T-cell (primary cell): Measurements from ENCODE around the gene ANKFN1. TPM values are rescaled to one million over a fixed set of nuclear protein-coding genes. Genes with fewer than 3 reads are reported as not detected.

ENCODE experiments used
- ATAC-seq, 4 experiments: fragments of 200-7000 bp in 3 of 4; fragments of 150-1000 bp in 1 of 4; cut with Tn5 transposase; replicated peaks in 1 of 4; 1 replicate in 3 of 4; 2 replicates in 1 of 4; pipeline ENCODE4 v1.10.0; 2021; ENCODE audit warnings: moderate library complexity in 3 of 4, mild to moderate bottlenecking in 2 of 4, moderate number of reproducible peaks in 1 of 4
- CTCF ChIA-PET, 2 donors: fragments of 300-600 bp; sonication (Branson Sonifier 250); formaldehyde crosslinking; loops; one replicate each; lab custom pipeline; 2022; ENCODE audit warnings: antibody characterized with exemption in 2 of 2; lab: Charles Lee
- POLR2A ChIA-PET, 2 donors: fragments of 300-600 bp; sonication (Branson Sonifier 250); formaldehyde crosslinking; loops; one replicate each; lab custom pipeline; 2022; ENCODE audit warnings: antibody characterized with exemption in 2 of 2; lab: Charles Lee
- DNase-seq, 35 experiments: peaks; one replicate each; pipeline versions ENCODE4 v3.0.0 to v3.0.0-alpha.2; 2013 to 2023
- H3K27ac ChIP-seq: one replicate; pipeline ENCODE4 v1.5.1; 2013; ENCODE audit warnings: low read length
- H3K27me3 ChIP-seq, 2 experiments: replicated peaks in 1 of 2; 1 replicate in 1 of 2; 2 replicates in 1 of 2; pipeline versions ENCODE4 v1.6.1 to v1.7.0; 2013; ENCODE audit warnings: low read length in 1 of 2, mixed read lengths in 1 of 2; ENCODE audit not compliant: control insufficient read depth in 2 of 2, insufficient read depth in 2 of 2; ENCODE audit errors: extremely low read depth in 1 of 2
- H3K36me3 ChIP-seq, 2 donors: 1 replicate in 1 of 2; 2 replicates in 1 of 2; pipeline versions ENCODE4 v1.6.1 to v1.7.0; 2013; ENCODE audit warnings: low read length in 1 of 2; ENCODE audit not compliant: control insufficient read depth in 2 of 2, insufficient read depth in 1 of 2; ENCODE audit errors: extremely low read depth in 1 of 2
- H3K4me1 ChIP-seq, 2 experiments: 1 replicate in 1 of 2; 2 replicates in 1 of 2; pipeline versions ENCODE4 v1.6.1 to v1.7.0; 2013; ENCODE audit warnings: low read length in 2 of 2, mixed read lengths in 1 of 2; ENCODE audit not compliant: insufficient read depth in 2 of 2, control insufficient read depth in 1 of 2; ENCODE audit errors: extremely low read depth in 1 of 2
- H3K4me3 ChIP-seq, 2 donors: 1 replicate in 1 of 2; 2 replicates in 1 of 2; pipeline versions ENCODE4 v1.5.1 to v1.7.0; 2013; ENCODE audit warnings: mild to moderate bottlenecking in 2 of 2, low read length in 1 of 2, moderate library complexity in 1 of 2; ENCODE audit not compliant: control insufficient read depth in 1 of 2; ENCODE audit errors: extremely low read depth in 1 of 2
- H3K9me3 ChIP-seq: 2 replicates; pipeline ENCODE4 v1.7.0; 2013
- H3K27ac Mint-ChIP-seq, 2 donors: one replicate each; pipeline ENCODE4 v1.8.0; 2020 to 2021; ENCODE audit warnings: mild to moderate bottlenecking in 2 of 2, mixed read lengths in 2 of 2
- H3K27me3 Mint-ChIP-seq, 2 donors: one replicate each; pipeline ENCODE4 v1.8.0; 2021 to 2022; ENCODE audit warnings: mixed read lengths in 2 of 2
- H3K36me3 Mint-ChIP-seq: one replicate; pipeline ENCODE4 v1.8.0; 2021; ENCODE audit warnings: mixed read lengths
- H3K4me1 Mint-ChIP-seq, 3 donors: one replicate each; pipeline ENCODE4 v1.8.0; 2020 to 2022; ENCODE audit warnings: mixed read lengths in 3 of 3, mild to moderate bottlenecking in 1 of 3
- H3K4me3 Mint-ChIP-seq, 3 donors: one replicate each; pipeline ENCODE4 v1.8.0; 2020 to 2022; ENCODE audit warnings: mild to moderate bottlenecking in 3 of 3, mixed read lengths in 3 of 3, moderate library complexity in 3 of 3
- H3K9me3 Mint-ChIP-seq, 3 donors: one replicate each; pipeline ENCODE4 v1.8.0; 2020 to 2022; ENCODE audit warnings: mixed read lengths in 3 of 3
- WGBS: methylation state at CpG from one replicate; pipeline ENCODE4 v1.1.5; 2013; ENCODE audit warnings: missing lambda C conversion rate; ENCODE audit not compliant: insufficient coverage; 5-methylcytosine and 5-hydroxymethylcytosine counted together
- total RNA-seq, 35 experiments: library from RNA in 6 of 35; stranded (reverse) in 6 of 35; fragments of 120-200 nt in 1 of 35; gene quantifications; one replicate each; pipeline versions ENCODE4 v1.2.1 to v1.2.4 and lab custom pipeline; 2013 to 2026

ANKFN1 gene
- total RNA-seq, 5 donors from 2014 or later (not counting 1 experiment from before 2014, with no cell fraction given): not detected

GRCh38 chr17:56351675-56352074, 198.4 kb downstream of the ANKFN1 start:
- no peaks in the 10 kb centered on the region for H3K4me1 ChIP-seq
- 80% methylated on average over 1 of the region's 5 CpGs for WGBS
- CTCF ChIA-PET: no interaction called here

DNA sequence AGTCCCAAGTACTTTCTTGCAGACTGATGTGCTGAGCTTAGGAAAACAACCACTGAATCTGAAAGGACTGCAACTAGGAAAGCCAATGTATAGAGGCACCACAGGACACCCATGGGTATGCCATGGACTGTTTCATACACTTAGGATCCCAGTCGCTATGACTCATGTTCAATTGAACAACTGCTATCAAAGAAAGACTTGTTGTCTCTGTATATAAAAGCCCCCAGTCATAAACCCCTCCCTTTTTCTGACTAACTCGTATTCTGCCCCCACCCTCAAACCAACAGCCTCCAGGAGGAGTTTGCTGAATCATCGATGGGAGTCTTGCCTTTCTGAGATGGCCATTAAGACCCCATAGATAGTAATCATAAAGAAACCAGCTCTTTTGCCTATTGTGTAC, 205.4 kb downstream of the ANKFN1 start:
- no peak for ATAC-seq
- Mint-ChIP-seq H3K4me3 (no peak overlapping the region), H3K27me3 (peaks cover 2 to 4% of the 10 kb centered on the region in 2 donors), H3K27ac (no peak overlapping the region), H3K4me1 (no peaks in the 10 kb centered on the region), H3K36me3 (no peaks in the 10 kb centered on the region), H3K9me3 (peaks cover 0 to 4% (median 0%) of the 10 kb centered on the region in 3 donors)
- Histone ChIP-seq H3K4me1 (no peaks in the 10 kb centered on the region), H3K4me3 (no peak overlapping the region), H3K27me3 (no peaks in the 10 kb centered on the region), H3K27ac (no peak overlapping the region), H3K36me3 (no peaks in the 10 kb centered on the region), H3K9me3 (no peaks in the 10 kb centered on the region)
- no CpG with 5 or more reads among the region's 3 CpGs for WGBS
- ChIA-PET CTCF (no interaction called here), POLR2A (no interaction called here)
- no peak for DNase-seq

More at GRCh38 chr17:56351675-56352074, 198.4 kb downstream of the ANKFN1 start:
- H3K27ac Mint-ChIP-seq: no peak overlapping the region
- no peaks in the 10 kb centered on the region for H3K4me1 Mint-ChIP-seq
- Histone ChIP-seq H3K4me3 (no peak overlapping the region), H3K27me3 (no peaks in the 10 kb centered on the region), H3K27ac (no peak overlapping the region), H3K9me3 (no peaks in the 10 kb centered on the region), H3K36me3 (no peaks in the 10 kb centered on the region)
- DNase-seq: no peak
- no peak overlapping the region for H3K4me3 Mint-ChIP-seq
- H3K27me3 Mint-ChIP-seq: peaks cover 10 to 11% of the 10 kb centered on the region in 2 donors
- H3K9me3 Mint-ChIP-seq: no peaks in the 10 kb centered on the region
- ATAC-seq: no peak
- POLR2A ChIA-PET: no interaction called here
- H3K36me3 Mint-ChIP-seq: no peaks in the 10 kb centered on the region

DNA sequence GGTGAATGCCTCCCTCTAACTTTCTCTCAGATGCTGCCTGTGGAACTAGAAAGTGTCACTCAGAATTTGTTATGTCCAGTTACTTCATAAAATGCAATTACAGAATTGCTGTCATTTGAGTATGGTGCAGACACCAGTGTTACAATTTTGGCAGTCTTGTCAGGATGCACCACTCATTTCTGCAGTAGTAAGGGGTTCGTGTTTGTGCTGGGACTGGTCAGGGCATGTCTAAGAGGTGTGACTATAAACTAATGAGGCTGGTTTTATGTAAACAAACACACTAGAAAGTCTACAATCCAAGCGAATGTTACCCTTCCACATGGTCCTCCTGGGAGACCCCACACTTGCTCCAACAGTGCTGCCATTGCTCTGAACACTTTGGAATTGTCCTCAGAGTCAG, 206.2 kb downstream of the ANKFN1 start:
- Mint-ChIP-seq H3K4me3 (no peak overlapping the region), H3K9me3 (peaks cover 0 to 4% (median 0%) of the 10 kb centered on the region in 3 donors), H3K27ac (no peak overlapping the region), H3K4me1 (no peaks in the 10 kb centered on the region), H3K27me3 (peaks cover 2 to 4% of the 10 kb centered on the region in 2 donors), H3K36me3 (no peaks in the 10 kb centered on the region)
- H3K27ac ChIP-seq: no peak overlapping the region
- no peaks in the 10 kb centered on the region for H3K4me1 ChIP-seq
- ChIA-PET CTCF (no interaction called here), POLR2A (no interaction called here)
- H3K27me3 ChIP-seq: no peaks in the 10 kb centered on the region
- H3K36me3 ChIP-seq: no peaks in the 10 kb centered on the region
- H3K9me3 ChIP-seq: no peaks in the 10 kb centered on the region
- no peak for DNase-seq
- no peak for ATAC-seq
- WGBS: 57% methylated on average over 1 of the region's 2 CpGs
- no peak overlapping the region for H3K4me3 ChIP-seq

DNA sequence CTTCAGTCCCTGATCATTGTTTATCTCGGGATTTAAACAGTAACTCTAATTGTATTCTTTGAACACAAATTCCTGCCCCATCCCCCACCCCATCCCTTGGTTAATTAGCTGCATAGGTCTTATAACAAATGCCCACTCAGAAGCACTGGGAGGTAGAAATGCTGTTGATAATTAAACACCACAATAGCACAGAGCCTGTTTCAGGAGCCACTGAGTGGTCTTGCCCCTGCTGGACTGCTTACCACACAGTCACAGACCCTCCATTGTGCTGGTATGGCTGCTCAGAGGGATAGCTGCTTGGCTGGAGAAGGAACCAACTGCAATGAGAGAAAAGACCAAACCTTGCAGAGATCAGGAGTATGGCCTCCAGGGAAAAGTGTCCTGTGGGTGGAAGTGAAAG, 214.1 kb downstream of the ANKFN1 start:
- ChIA-PET POLR2A (no interaction called here), CTCF (no interaction called here)
- no peaks in the 10 kb centered on the region for H3K36me3 ChIP-seq
- DNase-seq (no peak), ATAC-seq (no peak)
- Mint-ChIP-seq H3K4me1 (no peaks in the 10 kb centered on the region), H3K27me3 (peaks cover 2 to 3% of the 10 kb centered on the region in 2 donors), H3K4me3 (no peak overlapping the region), H3K27ac (no peak overlapping the region), H3K9me3 (peaks cover 0 to 2% (median 0%) of the 10 kb centered on the region in 3 donors), H3K36me3 (no peaks in the 10 kb centered on the region)
- H3K4me3 ChIP-seq: no peak overlapping the region
- WGBS: no CpG with 5 or more reads among the region's 1 CpG
- H3K27me3 ChIP-seq: no peaks in the 10 kb centered on the region
- H3K27ac ChIP-seq: no peak overlapping the region
- no peaks in the 10 kb centered on the region for H3K9me3 ChIP-seq
- H3K4me1 ChIP-seq: no peaks in the 10 kb centered on the region

GRCh38 chr17:56373981-56374833, 220.9 kb downstream of the ANKFN1 start:
- Histone ChIP-seq H3K9me3 (no peaks in the 10 kb centered on the region), H3K27me3 (no peaks in the 10 kb centered on the region), H3K36me3 (no peaks in the 10 kb centered on the region), H3K4me3 (no peak overlapping the region), H3K4me1 (no peaks in the 10 kb centered on the region), H3K27ac (no peak overlapping the region)
- Mint-ChIP-seq H3K4me3 (no peak overlapping the region), H3K27ac (no peak overlapping the region), H3K4me1 (no peaks in the 10 kb centered on the region), H3K9me3 (no peaks in the 10 kb centered on the region), H3K27me3 (peaks cover 0 to 3% of the 10 kb centered on the region in 2 donors), H3K36me3 (no peaks in the 10 kb centered on the region)
- DNase-seq: no peak
- CTCF ChIA-PET: no interaction called here
- POLR2A ChIA-PET: no interaction called here
- ATAC-seq: no peak
- 100% methylated on average over 2 of the region's 9 CpGs for WGBS

DNA sequence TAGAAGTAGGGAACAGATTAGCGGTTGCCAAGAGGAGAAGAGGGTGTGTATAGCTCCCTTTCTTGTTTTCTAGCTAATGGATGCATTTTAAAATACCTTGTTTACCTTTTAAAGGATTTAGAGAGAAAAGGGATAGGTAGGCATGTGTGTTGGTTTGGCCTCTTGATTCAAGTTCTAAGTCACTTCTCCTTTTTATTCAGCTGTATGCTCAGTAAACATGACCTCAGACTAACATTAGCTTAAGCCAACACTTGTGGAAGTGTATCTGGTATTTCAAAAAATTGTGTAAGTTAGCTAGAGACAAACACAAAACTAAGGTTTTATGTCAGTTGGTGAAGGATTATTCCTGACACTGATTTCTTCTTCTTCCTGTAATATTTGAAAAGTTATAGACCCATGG, 236.1 kb downstream of the ANKFN1 start:
- Histone ChIP-seq H3K27ac (no peak overlapping the region), H3K27me3 (peaks cover 0 to 3% of the 10 kb centered on the region in 2 experiments), H3K36me3 (no peaks in the 10 kb centered on the region), H3K9me3 (no peaks in the 10 kb centered on the region), H3K4me1 (no peaks in the 10 kb centered on the region), H3K4me3 (no peak overlapping the region)
- H3K27ac Mint-ChIP-seq: no peak overlapping the region
- ChIA-PET CTCF (no interaction called here), POLR2A (no interaction called here)
- no peak for ATAC-seq
- H3K4me1 Mint-ChIP-seq: no peaks in the 10 kb centered on the region
- H3K27me3 Mint-ChIP-seq: peaks cover 6% of the 10 kb centered on the region in 2 donors
- DNase-seq: no peak
- no peaks in the 10 kb centered on the region for H3K36me3 Mint-ChIP-seq
- peaks cover 0 to 2% (median 0%) of the 10 kb centered on the region in 3 donors for H3K9me3 Mint-ChIP-seq
- no CpG with 5 or more reads among the region's 1 CpG for WGBS
- H3K4me3 Mint-ChIP-seq: no peak overlapping the region
